ENCODE measurements around the gene HTRA3.

HTRA3 gene

DNA sequence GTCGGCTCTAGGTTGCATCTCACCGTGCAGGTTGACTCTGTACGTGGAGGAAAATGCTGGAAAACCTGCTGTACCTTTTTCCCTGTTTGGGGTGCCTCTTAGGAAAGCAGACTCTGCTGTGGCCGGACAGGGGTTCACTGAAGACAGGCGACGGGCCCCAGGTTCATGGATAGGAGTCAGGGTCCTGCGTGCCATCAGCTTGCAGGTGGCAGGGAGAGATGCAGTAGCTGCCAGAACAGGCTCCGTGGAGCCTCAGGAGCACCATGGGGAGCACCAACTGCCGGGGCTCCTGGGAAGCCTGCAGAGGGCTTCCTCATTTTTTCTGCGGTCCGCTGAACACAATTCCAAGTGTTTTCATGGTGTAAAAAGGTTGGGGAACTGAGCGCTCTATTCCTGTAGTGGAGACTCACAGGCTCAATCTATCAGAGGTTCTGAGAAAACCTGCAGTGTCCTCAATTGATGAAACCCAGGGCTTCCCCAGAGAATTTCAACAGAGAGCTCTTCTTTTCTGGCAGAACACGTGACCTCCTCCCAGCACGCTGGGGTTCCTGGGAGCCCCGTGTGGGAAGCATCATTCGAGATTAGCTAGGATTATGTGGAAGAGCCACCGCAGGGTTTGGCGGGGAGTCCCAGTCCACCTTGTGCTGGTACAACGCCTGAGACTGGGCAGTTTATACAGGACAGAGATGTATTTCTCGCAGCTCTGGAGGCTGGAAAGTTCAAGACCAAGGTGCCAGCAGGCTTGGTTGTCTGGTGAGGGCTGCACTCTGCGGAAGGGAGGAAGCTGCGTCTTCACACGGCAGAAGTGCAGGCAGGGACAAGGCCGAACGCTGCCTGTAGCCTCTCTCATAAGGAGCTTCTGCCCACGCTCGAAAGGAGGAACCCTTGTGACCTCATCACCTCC, 1.6 kb downstream of the HTRA3 start:
- peaks cover 35% of the 10 kb centered on the region for H3K27me3 ChIP-seq (ENCODE audit: insufficient read depth, insufficient read length)
- no peaks in the 10 kb centered on the region for H3K36me3 ChIP-seq (ENCODE audit: insufficient read depth, insufficient read length, low read length)
- H3K4me1 ChIP-seq (ENCODE audit: insufficient read depth, insufficient read length) = peaks cover 19% of the 10 kb centered on the region
- no peak overlapping the region for H3K4me3 ChIP-seq (ENCODE audit: insufficient read length, low read depth)
- no peak for DNase-seq (ENCODE audit: low read depth, low spot score)
- H3K9ac ChIP-seq (ENCODE audit: insufficient read length, low read depth) = peak overlapping the region; percentile 81
- TF ChIP-seq SUZ12 (IDR thresholded peaks at IDR 0.05; ENCODE audit: extremely low read depth, insufficient read depth, insufficient read length) = no peak
- TF ChIP-seq ZNF274 (IDR thresholded peaks at IDR 0.05; ENCODE audit: low read depth, low read length) = no peak
- TF ChIP-seq YY1 (IDR thresholded peaks at IDR 0.05; ENCODE audit: insufficient read depth, insufficient read length) = no peak
- H3K9me3 ChIP-seq (ENCODE audit: insufficient read depth, low read length) = no peaks in the 10 kb centered on the region

DNA sequence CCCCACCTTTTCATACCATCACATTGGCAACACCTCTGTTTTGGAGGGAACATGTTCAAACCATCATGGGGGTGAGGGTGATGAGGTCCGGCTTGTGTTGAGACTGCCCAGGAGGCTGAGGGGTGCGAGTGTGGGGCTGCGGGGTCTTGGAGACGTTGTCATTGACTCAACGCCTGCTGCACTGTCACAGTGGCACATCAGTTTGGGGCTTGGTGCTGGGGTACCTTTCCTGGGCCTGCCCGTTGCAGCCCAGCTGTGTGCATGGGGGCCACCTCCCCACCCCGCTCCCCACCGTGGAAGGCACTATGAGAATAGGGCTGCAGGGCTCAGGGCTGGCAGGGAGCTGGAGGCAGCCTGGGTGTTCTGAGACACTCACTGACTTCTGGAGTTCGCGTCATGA, 2.3 kb downstream of the HTRA3 start:
- no peak for DNase-seq (ENCODE audit: low read depth, low spot score)
- H3K27me3 ChIP-seq (ENCODE audit: insufficient read depth, insufficient read length) = peaks cover 35% of the 10 kb centered on the region
- H3K9ac ChIP-seq (ENCODE audit: insufficient read length, low read depth) = no peak overlapping the region
- peaks cover 22% of the 10 kb centered on the region for H3K4me1 ChIP-seq (ENCODE audit: insufficient read depth, insufficient read length)
- H3K4me3 ChIP-seq (ENCODE audit: insufficient read length, low read depth) = no peak overlapping the region
- H3K9me3 ChIP-seq (ENCODE audit: insufficient read depth, low read length) = no peaks in the 10 kb centered on the region
- no peaks in the 10 kb centered on the region for H3K36me3 ChIP-seq (ENCODE audit: insufficient read depth, insufficient read length, low read length)
- no peak for TF ChIP-seq YY1 (IDR thresholded peaks at IDR 0.05; ENCODE audit: insufficient read depth, insufficient read length)
- no peak for TF ChIP-seq SUZ12 (IDR thresholded peaks at IDR 0.05; ENCODE audit: extremely low read depth, insufficient read depth, insufficient read length)
- no peak for TF ChIP-seq ZNF274 (IDR thresholded peaks at IDR 0.05; ENCODE audit: low read depth, low read length)

DNA sequence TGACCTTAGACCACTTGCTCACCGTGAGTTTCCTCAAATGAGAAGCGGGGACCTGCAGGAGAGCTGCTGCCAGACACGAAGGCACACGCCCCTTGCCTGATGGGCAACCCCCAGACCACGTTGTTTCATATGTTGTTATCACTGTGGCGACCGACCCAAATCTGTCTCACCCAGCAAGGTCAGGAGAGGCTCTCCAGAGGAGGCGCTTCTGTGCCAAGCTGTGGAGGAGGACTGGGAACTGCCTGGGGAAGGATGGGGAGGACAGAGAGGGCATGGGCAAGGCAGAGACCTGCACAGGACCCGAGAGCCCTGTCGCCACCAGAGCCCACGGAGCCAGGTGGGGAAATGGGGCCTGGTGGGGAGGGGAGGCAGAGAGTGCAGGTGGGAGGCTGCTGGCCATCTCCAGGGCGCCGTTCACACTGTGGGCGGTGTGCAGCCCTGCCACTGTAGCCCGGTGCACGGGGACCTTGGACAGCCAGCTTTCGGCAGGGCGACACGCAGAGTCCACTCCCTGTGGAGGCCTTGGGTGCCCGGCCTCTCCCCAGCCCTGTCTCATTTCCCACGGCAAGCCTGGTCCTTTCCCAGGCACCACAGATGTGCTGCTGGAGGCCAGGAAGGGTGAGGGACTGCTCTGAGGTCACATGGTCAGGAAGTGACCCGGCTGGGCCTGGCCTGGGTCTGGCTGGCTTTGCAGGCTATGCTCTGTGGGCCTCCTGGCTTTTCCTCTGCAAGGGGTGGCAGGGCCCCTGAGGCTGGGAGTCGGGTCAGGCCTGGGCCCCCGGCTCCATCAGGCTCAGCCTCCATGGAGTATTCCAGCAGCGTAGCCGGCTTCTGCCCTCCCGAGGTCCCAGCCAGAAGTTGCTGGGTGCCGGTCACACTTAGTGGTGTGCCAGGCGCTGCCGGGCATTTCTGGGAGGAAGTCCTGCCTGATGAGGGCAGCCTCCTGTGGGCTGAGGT, 3.2 kb downstream of the HTRA3 start:
- Histone ChIP-seq H3K4me3 (ENCODE audit: insufficient read length, low read depth) (no peak overlapping the region), H3K27me3 (ENCODE audit: insufficient read depth, insufficient read length) (peaks cover 35% of the 10 kb centered on the region), H3K36me3 (ENCODE audit: insufficient read depth, insufficient read length, low read length) (no peaks in the 10 kb centered on the region), H3K4me1 (ENCODE audit: insufficient read depth, insufficient read length) (peaks cover 22% of the 10 kb centered on the region), H3K9me3 (ENCODE audit: insufficient read depth, low read length) (no peaks in the 10 kb centered on the region), H3K9ac (ENCODE audit: insufficient read length, low read depth) (peak overlapping the region; percentile 51)
- TF ChIP-seq SUZ12 (IDR thresholded peaks at IDR 0.05; ENCODE audit: extremely low read depth, insufficient read depth, insufficient read length) (no peak), YY1 (IDR thresholded peaks at IDR 0.05; ENCODE audit: insufficient read depth, insufficient read length) (no peak), ZNF274 (IDR thresholded peaks at IDR 0.05; ENCODE audit: low read depth, low read length) (no peak)
- no peak for DNase-seq (ENCODE audit: low read depth, low spot score)

DNA sequence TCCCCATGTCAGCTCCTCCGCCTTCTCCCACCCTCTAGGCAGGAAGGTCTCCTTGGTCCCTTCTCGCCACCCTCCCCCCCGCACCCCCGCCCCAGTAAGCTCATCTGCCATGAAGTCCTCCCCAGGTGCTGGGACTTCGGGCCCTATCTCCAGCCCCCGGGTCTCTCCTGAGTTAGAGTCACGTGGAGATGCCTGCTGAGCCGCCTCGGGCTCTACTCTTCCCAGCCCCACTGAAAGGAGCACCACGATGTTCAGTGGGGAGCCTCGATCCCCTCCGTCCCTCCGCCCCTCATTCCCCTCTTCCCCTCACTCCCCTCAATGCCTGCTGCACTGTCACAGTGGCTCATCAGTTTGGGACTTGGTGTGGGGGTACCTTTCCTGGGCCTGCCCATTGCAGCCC, 3.9 kb downstream of the HTRA3 start:
- DNase-seq (ENCODE audit: low read depth, low spot score) = no peak
- TF ChIP-seq SUZ12 (IDR thresholded peaks at IDR 0.05; ENCODE audit: extremely low read depth, insufficient read depth, insufficient read length) (no peak), YY1 (IDR thresholded peaks at IDR 0.05; ENCODE audit: insufficient read depth, insufficient read length) (no peak), ZNF274 (IDR thresholded peaks at IDR 0.05; ENCODE audit: low read depth, low read length) (no peak)
- no peak overlapping the region for H3K4me3 ChIP-seq (ENCODE audit: insufficient read length, low read depth)
- H3K36me3 ChIP-seq (ENCODE audit: insufficient read depth, insufficient read length, low read length) = no peaks in the 10 kb centered on the region
- peaks cover 35% of the 10 kb centered on the region for H3K27me3 ChIP-seq (ENCODE audit: insufficient read depth, insufficient read length)
- peaks cover 24% of the 10 kb centered on the region for H3K4me1 ChIP-seq (ENCODE audit: insufficient read depth, insufficient read length)
- H3K9ac ChIP-seq (ENCODE audit: insufficient read length, low read depth) = no peak overlapping the region
- no peaks in the 10 kb centered on the region for H3K9me3 ChIP-seq (ENCODE audit: insufficient read depth, low read length)

DNA sequence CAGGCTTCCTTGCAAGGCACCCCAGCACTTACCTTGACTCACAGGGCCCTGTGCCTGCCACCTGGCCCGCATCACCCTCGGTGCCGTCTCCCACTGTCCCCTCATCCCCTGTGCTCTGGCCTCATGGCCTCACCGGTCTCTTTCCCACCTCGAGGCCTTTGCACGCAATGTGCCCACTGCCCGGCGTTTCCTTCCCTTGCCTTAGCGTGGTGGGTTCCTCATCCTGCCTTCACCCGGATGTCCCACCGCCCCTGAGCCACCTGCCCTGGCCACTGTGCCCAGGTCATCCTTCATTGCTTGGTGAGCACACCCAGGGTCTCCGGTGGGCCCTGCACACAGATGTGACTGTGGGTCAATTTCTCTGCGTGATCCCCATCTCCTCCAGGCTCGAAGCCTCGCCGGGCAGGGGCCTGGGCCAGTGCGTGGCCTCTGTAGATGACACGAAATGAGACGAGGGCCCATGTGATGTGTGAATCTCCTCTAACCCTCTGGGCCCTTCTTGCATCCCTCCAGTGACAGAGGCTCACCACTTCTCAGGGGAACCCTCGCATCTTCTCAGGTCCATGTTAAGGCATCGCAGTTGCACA, 4.6 kb downstream of the HTRA3 start:
- H3K9ac ChIP-seq (ENCODE audit: insufficient read length, low read depth) = no peak overlapping the region
- no peak for DNase-seq (ENCODE audit: low read depth, low spot score)
- H3K27me3 ChIP-seq (ENCODE audit: insufficient read depth, insufficient read length) = peaks cover 30% of the 10 kb centered on the region
- no peaks in the 10 kb centered on the region for H3K36me3 ChIP-seq (ENCODE audit: insufficient read depth, insufficient read length, low read length)
- H3K9me3 ChIP-seq (ENCODE audit: insufficient read depth, low read length) = no peaks in the 10 kb centered on the region
- peaks cover 25% of the 10 kb centered on the region for H3K4me1 ChIP-seq (ENCODE audit: insufficient read depth, insufficient read length)
- H3K4me3 ChIP-seq (ENCODE audit: insufficient read length, low read depth) = no peak overlapping the region
- TF ChIP-seq SUZ12 (IDR thresholded peaks at IDR 0.05; ENCODE audit: extremely low read depth, insufficient read depth, insufficient read length) = no peak
- TF ChIP-seq YY1 (IDR thresholded peaks at IDR 0.05; ENCODE audit: insufficient read depth, insufficient read length) = no peak
- no peak for TF ChIP-seq ZNF274 (IDR thresholded peaks at IDR 0.05; ENCODE audit: low read depth, low read length)

DNA sequence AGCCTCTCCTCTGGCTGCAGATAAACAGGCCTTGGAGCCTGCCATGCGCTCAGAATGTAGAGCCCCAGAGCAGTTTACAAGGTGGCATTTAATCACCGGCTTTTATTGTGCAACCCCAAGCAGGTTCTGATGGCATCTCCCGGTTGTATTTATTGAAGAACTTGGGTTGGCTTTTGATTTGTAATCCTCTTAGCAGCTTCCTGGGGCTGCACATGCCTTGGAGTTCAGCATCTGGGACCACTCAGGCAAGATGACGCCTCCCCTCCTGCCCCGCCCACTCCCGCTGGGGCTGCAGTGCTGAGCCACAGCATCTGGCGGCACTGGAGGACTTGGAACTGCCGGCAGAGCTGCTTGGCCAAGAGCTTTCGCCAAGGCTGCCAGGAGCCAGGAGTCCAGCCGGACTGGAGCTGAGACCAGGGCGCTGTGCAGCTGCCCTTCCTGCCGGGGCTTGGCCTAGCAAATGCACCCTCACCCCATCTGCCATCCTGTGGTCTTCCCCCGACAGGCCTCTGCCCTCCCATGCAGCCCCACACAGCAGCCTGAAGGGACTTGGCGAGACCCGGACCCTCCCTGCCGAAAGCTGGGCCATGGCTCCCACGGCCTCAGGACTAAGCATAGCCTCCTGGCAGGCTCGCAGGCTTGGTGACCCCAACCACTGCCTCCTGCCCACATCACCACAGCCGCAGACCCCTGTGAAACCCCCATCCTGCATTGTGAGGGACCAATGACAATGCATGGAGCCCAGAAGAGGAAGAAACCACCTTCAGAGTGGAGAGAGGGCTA, 5.4 kb downstream of the HTRA3 start:
- TF ChIP-seq YY1 (IDR thresholded peaks at IDR 0.05; ENCODE audit: insufficient read depth, insufficient read length) = no peak
- no peak for TF ChIP-seq SUZ12 (IDR thresholded peaks at IDR 0.05; ENCODE audit: extremely low read depth, insufficient read depth, insufficient read length)
- no peak for TF ChIP-seq ZNF274 (IDR thresholded peaks at IDR 0.05; ENCODE audit: low read depth, low read length)
- Histone ChIP-seq H3K4me1 (ENCODE audit: insufficient read depth, insufficient read length) (peaks cover 29% of the 10 kb centered on the region), H3K9ac (ENCODE audit: insufficient read length, low read depth) (no peak overlapping the region), H3K9me3 (ENCODE audit: insufficient read depth, low read length) (no peaks in the 10 kb centered on the region), H3K4me3 (ENCODE audit: insufficient read length, low read depth) (no peak overlapping the region), H3K27me3 (ENCODE audit: insufficient read depth, insufficient read length) (peaks cover 26% of the 10 kb centered on the region), H3K36me3 (ENCODE audit: insufficient read depth, insufficient read length, low read length) (no peaks in the 10 kb centered on the region)
- no peak for DNase-seq (ENCODE audit: low read depth, low spot score)

All from NT2/D1 (cell line).